ENCODE measurements around the gene MGAT5.

The MGAT5 gene

GRCh38 chr2:134500211-134500935 is 246.5 kb downstream of the MGAT5 start:
- DNase-seq: no peak

- DNase-seq: no peak
These were observed 247.7 kb downstream of the MGAT5 start for GRCh38 chr2:134501476-134502091.

- no peak for DNase-seq
These were observed 248.2 kb downstream of the MGAT5 start for GRCh38 chr2:134502104-134502503.

All from amygdala (tissue), 56 donors.